Activated B cell treated with CpG ODN at 0.5 μM for 24 hours (primary cell): ENCODE results near the gene TEKT5. TPM values are rescaled to one million over a fixed set of nuclear protein-coding genes. Genes with fewer than 3 reads are reported as not detected.

Source experiments
- ATAC-seq: fragments of 200-7000 bp; cut with Tn5 transposase; one replicate; pipeline ENCODE4 v1.10.0; 2021; ENCODE audit warnings: low read depth, mild to moderate bottlenecking, moderate library complexity
- CTCF ChIA-PET: fragments of 350-600 bp; sonication (Branson Sonifier 250); formaldehyde crosslinking; loops from one replicate; lab custom pipeline; 2021; ENCODE audit warnings: antibody characterized with exemption; lab: Charles Lee
- POLR2A ChIA-PET: fragments of 350-600 bp; sonication (Branson Sonifier 250); formaldehyde crosslinking; loops from one replicate; lab custom pipeline; 2021; ENCODE audit warnings: antibody characterized with exemption; lab: Charles Lee
- DNase-seq: peaks from one replicate; pipeline ENCODE4 v3.0.0; 2022
- H3K27ac Mint-ChIP-seq: one replicate; pipeline ENCODE4 v1.8.0; 2020; ENCODE audit warnings: mixed read lengths
- H3K27me3 Mint-ChIP-seq: one replicate; pipeline ENCODE4 v1.8.0; 2021; ENCODE audit warnings: mixed read lengths
- H3K36me3 Mint-ChIP-seq: one replicate; pipeline ENCODE4 v1.8.0; 2021; ENCODE audit warnings: low read depth, mixed read lengths
- H3K4me1 Mint-ChIP-seq: one replicate; pipeline ENCODE4 v1.8.0; 2021; ENCODE audit warnings: mixed read lengths
- H3K4me3 Mint-ChIP-seq: one replicate; pipeline ENCODE4 v1.8.0; 2020; ENCODE audit warnings: mild to moderate bottlenecking, mixed read lengths
- H3K9me3 Mint-ChIP-seq: one replicate; pipeline ENCODE4 v1.8.0; 2020; ENCODE audit warnings: mixed read lengths
- intact Hi-C: fragments of 100-400 bp; cut with micrococcal nuclease; formaldehyde crosslinking; loops from one replicate; pipeline ENCODE4 v1.15.1; 2024
- total RNA-seq: library from RNA; stranded (reverse); gene quantifications from 2 replicates; pipeline ENCODE4 v1.2.3, GENCODE V29; 2022
- TF ChIP-seq, protein P1 (sequence below): fragments of 200-600 bp; IDR thresholded peaks from one replicate; pipeline ENCODE4 v1.8.0; 2022; ENCODE audit warnings: antibody characterized with exemption, mild to moderate bottlenecking

The TEKT5 gene
- total RNA-seq, 1 donor from 2014 or later, result not detected

DNA sequence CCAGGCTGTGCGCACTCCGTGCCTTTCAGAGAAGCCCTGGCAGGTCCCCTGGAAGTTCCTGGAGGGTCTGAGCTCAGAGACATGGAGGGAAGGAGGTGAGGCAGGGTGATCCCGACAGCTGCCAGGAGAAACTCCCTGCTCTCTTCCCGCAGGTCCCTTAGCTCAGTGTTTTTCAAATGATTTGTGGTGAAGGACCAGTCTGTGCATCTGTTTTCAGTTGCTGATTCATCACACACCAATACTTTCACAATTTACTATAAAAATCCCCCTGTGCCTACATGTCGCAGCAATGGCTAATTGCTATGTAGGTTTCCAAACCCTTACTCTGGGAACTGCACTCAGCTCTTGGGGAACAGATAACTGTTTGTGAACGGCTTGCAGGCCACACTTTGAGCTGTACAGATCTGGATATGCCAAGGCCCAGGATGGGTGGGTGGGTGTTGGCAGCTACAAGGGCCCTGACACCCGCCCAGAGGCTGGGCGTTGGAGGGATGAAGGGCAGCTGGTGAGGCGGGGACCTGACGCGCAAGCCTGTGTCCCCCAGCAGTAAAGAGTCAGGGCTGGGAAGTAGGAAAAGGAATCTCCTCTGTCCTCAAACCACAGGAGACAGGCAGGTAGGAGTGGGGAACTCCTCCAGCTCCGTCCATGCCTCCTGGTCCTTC is 93.8 kb downstream of the TEKT5 start:
- Mint-ChIP-seq H3K27ac (no peak overlapping the region), H3K4me1 (peaks cover 31% of the 10 kb centered on the region), H3K36me3 (no peaks in the 10 kb centered on the region), H3K9me3 (peaks cover 4% of the 10 kb centered on the region), H3K27me3 (peaks cover 9% of the 10 kb centered on the region), H3K4me3 (no peak overlapping the region)
- CTCF ChIA-PET, result no interaction called here
- ATAC-seq, result no peak
- no peak for DNase-seq
- POLR2A ChIA-PET, result no interaction called here
- intact Hi-C loops, result no loop called here
- TF ChIP-seq, protein P1, sequence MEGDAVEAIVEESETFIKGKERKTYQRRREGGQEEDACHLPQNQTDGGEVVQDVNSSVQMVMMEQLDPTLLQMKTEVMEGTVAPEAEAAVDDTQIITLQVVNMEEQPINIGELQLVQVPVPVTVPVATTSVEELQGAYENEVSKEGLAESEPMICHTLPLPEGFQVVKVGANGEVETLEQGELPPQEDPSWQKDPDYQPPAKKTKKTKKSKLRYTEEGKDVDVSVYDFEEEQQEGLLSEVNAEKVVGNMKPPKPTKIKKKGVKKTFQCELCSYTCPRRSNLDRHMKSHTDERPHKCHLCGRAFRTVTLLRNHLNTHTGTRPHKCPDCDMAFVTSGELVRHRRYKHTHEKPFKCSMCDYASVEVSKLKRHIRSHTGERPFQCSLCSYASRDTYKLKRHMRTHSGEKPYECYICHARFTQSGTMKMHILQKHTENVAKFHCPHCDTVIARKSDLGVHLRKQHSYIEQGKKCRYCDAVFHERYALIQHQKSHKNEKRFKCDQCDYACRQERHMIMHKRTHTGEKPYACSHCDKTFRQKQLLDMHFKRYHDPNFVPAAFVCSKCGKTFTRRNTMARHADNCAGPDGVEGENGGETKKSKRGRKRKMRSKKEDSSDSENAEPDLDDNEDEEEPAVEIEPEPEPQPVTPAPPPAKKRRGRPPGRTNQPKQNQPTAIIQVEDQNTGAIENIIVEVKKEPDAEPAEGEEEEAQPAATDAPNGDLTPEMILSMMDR, result no peak

- H3K36me3 Mint-ChIP-seq, result no peaks in the 10 kb centered on the region
- ATAC-seq, result peak; percentile 79
- peaks cover 34% of the 10 kb centered on the region for H3K4me1 Mint-ChIP-seq
- no peak overlapping the region for H3K4me3 Mint-ChIP-seq
- intact Hi-C loops, result loop anchor here (10.0 kb wide), 1 partner anchor 75 kb away; no protein-coding TSS in a partner anchor
- H3K9me3 Mint-ChIP-seq, result peaks cover 4% of the 10 kb centered on the region
- TF ChIP-seq, protein P1, result no peak
- peak overlapping the region; percentile 31 for H3K27ac Mint-ChIP-seq
- ChIA-PET POLR2A (no interaction called here), CTCF (interaction anchor here (1.0 kb wide), 1 partner anchor 138 kb away, joined by 3 read pairs; no protein-coding TSS in a partner anchor)
- DNase-seq, result no peak
- H3K27me3 Mint-ChIP-seq, result peaks cover 10% of the 10 kb centered on the region
Measured at GRCh38 chr16:10599626-10600025, 95.1 kb downstream of the TEKT5 start.

DNA sequence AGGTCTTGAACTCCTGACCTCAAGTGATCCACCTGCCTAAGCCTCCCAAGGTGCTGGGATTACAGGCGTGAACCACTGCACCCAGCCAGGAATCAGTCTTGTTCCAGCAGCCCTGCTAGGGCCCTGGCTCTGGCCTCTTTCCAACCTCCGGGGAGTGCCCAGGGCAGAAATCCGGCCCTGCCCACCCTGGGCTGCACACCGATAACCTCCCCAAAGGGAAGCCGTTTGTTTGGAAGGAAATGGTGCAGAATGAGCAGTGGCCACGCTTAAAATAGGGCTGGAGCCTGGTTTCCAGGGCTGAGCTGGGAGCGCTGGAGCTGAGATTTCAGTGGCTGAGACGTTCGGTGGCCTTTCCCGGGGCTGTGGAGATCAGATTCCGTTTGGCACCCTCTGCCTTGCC is 96.6 kb downstream of the TEKT5 start:
- ChIA-PET CTCF (no interaction called here), POLR2A (no interaction called here)
- intact Hi-C loops, result loop anchor here (10.0 kb wide), 1 partner anchor 73 kb away; no protein-coding TSS in a partner anchor
- TF ChIP-seq, protein P1, result no peak
- H3K4me1 Mint-ChIP-seq, result peaks cover 39% of the 10 kb centered on the region
- H3K9me3 Mint-ChIP-seq, result peaks cover 4% of the 10 kb centered on the region
- no peak overlapping the region for H3K4me3 Mint-ChIP-seq
- ATAC-seq (no peak), DNase-seq (no peak)
- no peaks in the 10 kb centered on the region for H3K36me3 Mint-ChIP-seq
- H3K27me3 Mint-ChIP-seq, result peaks cover 10% of the 10 kb centered on the region
- H3K27ac Mint-ChIP-seq, result no peak overlapping the region

DNA sequence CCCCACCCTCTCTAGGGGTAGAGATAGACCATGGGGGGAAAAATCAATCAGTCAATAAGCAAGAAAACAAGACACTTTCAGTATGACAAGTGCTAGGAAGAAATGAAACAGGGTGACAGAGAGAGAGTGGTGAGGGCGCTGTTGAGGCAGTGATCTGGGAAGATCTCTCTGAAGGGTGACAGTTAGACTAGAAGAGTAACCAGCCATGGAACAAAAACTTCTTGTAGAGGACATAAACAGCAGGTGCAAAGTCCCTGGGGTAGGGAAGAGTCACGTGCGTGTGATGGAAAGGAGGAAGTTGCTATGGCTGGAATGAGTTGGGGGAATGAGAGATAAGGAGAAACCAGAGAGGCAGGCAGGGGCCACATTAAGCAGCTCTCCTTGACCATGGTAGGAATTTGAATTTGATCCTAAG is 97.5 kb downstream of the TEKT5 start:
- Mint-ChIP-seq H3K27me3 (peaks cover 10% of the 10 kb centered on the region), H3K36me3 (no peaks in the 10 kb centered on the region), H3K4me1 (peaks cover 39% of the 10 kb centered on the region), H3K27ac (no peak overlapping the region), H3K4me3 (peak overlapping the region; percentile 21), H3K9me3 (peaks cover 4% of the 10 kb centered on the region)
- ATAC-seq (no peak), DNase-seq (no peak)
- TF ChIP-seq, protein P1, result no peak
- intact Hi-C loops, result loop anchor here (10.0 kb wide), 1 partner anchor 72 kb away; no protein-coding TSS in a partner anchor
- ChIA-PET CTCF (no interaction called here), POLR2A (no interaction called here)

DNA sequence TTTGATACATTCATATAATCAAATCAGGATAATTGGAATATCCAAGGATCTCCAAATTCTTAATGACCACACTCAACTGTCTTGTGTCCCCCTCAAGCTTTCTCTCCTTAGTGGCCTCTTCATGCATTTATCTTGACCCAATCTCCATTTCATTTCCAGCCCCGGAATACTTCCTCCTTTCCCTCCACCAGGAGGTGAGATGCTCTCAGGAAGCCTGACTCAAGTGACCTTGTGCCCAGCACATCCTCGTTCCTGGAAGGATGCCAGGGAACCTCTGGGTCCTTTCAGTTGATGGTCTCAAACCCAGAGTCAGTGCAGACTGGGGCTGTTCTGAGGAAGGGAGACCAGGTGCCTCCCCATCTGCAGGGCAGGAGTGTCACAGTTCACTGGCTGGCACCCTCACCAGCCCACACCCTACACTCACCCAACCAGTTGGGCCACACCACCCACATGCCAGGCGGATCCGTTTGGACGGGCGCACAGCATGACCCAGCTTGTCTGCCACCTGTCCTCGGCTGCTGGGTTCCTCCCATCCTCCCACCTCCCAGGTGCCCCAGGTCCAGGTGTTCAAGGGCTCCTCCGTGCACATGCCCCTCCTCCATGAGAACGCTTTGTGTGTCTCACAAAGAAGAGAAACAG is 100.3 kb downstream of the TEKT5 start:
- DNase-seq (no peak), ATAC-seq (peak; percentile 54)
- peaks cover 30% of the 10 kb centered on the region for H3K4me1 Mint-ChIP-seq
- H3K36me3 Mint-ChIP-seq, result no peaks in the 10 kb centered on the region
- intact Hi-C loops, result loop anchor here (10.0 kb wide), 1 partner anchor 70 kb away; no protein-coding TSS in a partner anchor
- H3K4me3 Mint-ChIP-seq, result no peak overlapping the region
- H3K27me3 Mint-ChIP-seq, result peaks cover 11% of the 10 kb centered on the region
- H3K9me3 Mint-ChIP-seq, result peaks cover 4% of the 10 kb centered on the region
- ChIA-PET POLR2A (no interaction called here), CTCF (no interaction called here)
- H3K27ac Mint-ChIP-seq, result no peak overlapping the region
- TF ChIP-seq, protein P1, result no peak
